HepG2 (cell line): ENCODE measurements around the gene METRN. TPM values are rescaled to one million over a fixed set of nuclear protein-coding genes. Genes with fewer than 3 reads are reported as not detected.
"Not testable (repeated sequence)": the region's sequence is repeated elsewhere in the genome, so short reads cannot be mapped to it uniquely, and the experiment has no call there.

ENCODE experiments used
- EP300 ChIP-seq, 3 experiments: sonication (generic) in 1 of 3; formaldehyde crosslinking in 1 of 3; IDR thresholded peaks; 2 replicates each; pipeline versions ENCODE4 v1.5.1 to v1.6.1; 2011 to 2020; ENCODE audit warnings: low read depth in 2 of 3, low read length in 2 of 3, borderline replicate concordance in 1 of 3, improper control_type of control experiment in 1 of 3, mild to moderate bottlenecking in 1 of 3, missing genetic modification reagents in 1 of 3, moderate library complexity in 1 of 3
- FOXA1 ChIP-seq, 2 experiments: fragments of 450-650 bp in 1 of 2; sonication (generic) in 1 of 2; formaldehyde crosslinking in 1 of 2; IDR thresholded peaks; 2 replicates each; pipeline versions ENCODE4 v1.4.0 to v1.6.1; 2016 to 2020; ENCODE audit warnings: missing genetic modification reagents in 1 of 2
- FOXP1 ChIP-seq, 2 experiments: fragments of 450-650 bp in 1 of 2; IDR thresholded peaks; 2 replicates each; pipeline ENCODE4 v1.6.1; 2017 to 2018; ENCODE audit warnings: antibody characterized with exemption in 1 of 2
- HDAC1 ChIP-seq: sonication (generic); formaldehyde crosslinking; IDR thresholded peaks from 2 replicates; pipeline ENCODE4 v1.5.1; 2020; ENCODE audit warnings: mild to moderate bottlenecking, missing genetic modification reagents
- JUND ChIP-seq: sonication (generic); formaldehyde crosslinking; IDR thresholded peaks from 2 replicates; pipeline ENCODE4 v1.8.0; 2022; ENCODE audit warnings: mild to moderate bottlenecking, missing genetic modification reagents
- KLF16 ChIP-seq, 2 experiments: sonication (generic) in 1 of 2; formaldehyde crosslinking in 1 of 2; IDR thresholded peaks; 2 replicates each; pipeline versions ENCODE4 v1.6.1 to v1.8.0; 2016 to 2023; ENCODE audit warnings: missing genetic modification reagents in 2 of 2, missing compliant biosample characterization in 1 of 2
- RXRB ChIP-seq: IDR thresholded peaks from 2 replicates; pipeline ENCODE4 v1.6.1; 2016; ENCODE audit warnings: borderline replicate concordance, missing genetic modification reagents, missing compliant biosample characterization
- SOX6 ChIP-seq, 2 experiments: fragments of 450-650 bp in 1 of 2; sonication (generic) in 1 of 2; formaldehyde crosslinking in 1 of 2; IDR thresholded peaks; 2 replicates each; pipeline versions ENCODE4 v1.4.0 to v1.6.1; 2017 to 2020; ENCODE audit warnings: antibody characterized with exemption in 1 of 2, mild to moderate bottlenecking in 1 of 2, missing genetic modification reagents in 1 of 2
- TEAD3 ChIP-seq: optimal IDR thresholded peaks from 2 replicates; pipeline ENCODE3; 2016; ENCODE audit warnings: borderline replicate concordance
- THAP9 ChIP-seq: sonication (generic); formaldehyde crosslinking; IDR thresholded peaks from 2 replicates; pipeline ENCODE4; 2020; ENCODE audit warnings: missing genetic modification reagents, mild to moderate bottlenecking, borderline replicate concordance
- ZMYM2 ChIP-seq: sonication (generic); formaldehyde crosslinking; IDR thresholded peaks from 2 replicates; pipeline ENCODE4 v1.8.0; 2022; ENCODE audit warnings: mild to moderate bottlenecking, missing genetic modification reagents
- ZMYM3 ChIP-seq: sonication (generic); formaldehyde crosslinking; IDR thresholded peaks from 2 replicates; pipeline ENCODE4 v1.5.1; 2020; ENCODE audit warnings: mild to moderate bottlenecking, missing genetic modification reagents
- ZNF331 ChIP-seq: sonication (generic); formaldehyde crosslinking; IDR thresholded peaks from 2 replicates; pipeline ENCODE4 v1.4.0; 2020; ENCODE audit warnings: missing genetic modification reagents
- ZNF547 ChIP-seq: sonication (generic); formaldehyde crosslinking; IDR thresholded peaks from 2 replicates; pipeline ENCODE4 v1.5.1; 2020; ENCODE audit warnings: mild to moderate bottlenecking, missing genetic modification reagents
- ZNF7 ChIP-seq: IDR thresholded peaks from 2 replicates; pipeline ENCODE4 v1.6.1; 2016; ENCODE audit warnings: missing biosample characterization, missing genetic modification reagents
- polyA plus RNA-seq, 8 experiments: library from polyadenylated mRNA; depleted of rRNA in 3 of 8; stranded (reverse) in 7 of 8; unstranded in 1 of 8; fragments of >200 nt; fragmentation: Illumina TruSeq in 4 of 8; extraction: Trizol in 4 of 8; gene quantifications; 2 replicates each; pipeline versions ENCODE4 v1.2.1 to v1.2.3, GENCODE V29; 2011 to 2016; ENCODE audit warnings: low read depth in 4 of 8, missing spikeins in 1 of 8, mixed read lengths in 1 of 8; ENCODE audit not compliant: insufficient read depth in 1 of 8
- total RNA-seq, 5 experiments: library from RNA; depleted of rRNA; stranded (reverse); fragments of >200 nt; fragmentation: Illumina TruSeq; extraction: Trizol; gene quantifications; 2 replicates each; pipeline ENCODE4 v1.2.3, GENCODE V29; 2016; ENCODE audit warnings: low read depth in 1 of 5
- TF ChIP-seq, protein P1 (sequence below): sonication (generic); formaldehyde crosslinking; IDR thresholded peaks from 2 replicates; pipeline ENCODE4 v1.4.0; 2020; ENCODE audit warnings: missing genetic modification reagents

Gene METRN
- total and polyA plus RNA-seq, 2 of the 13 experiments (the other 11 are each of a cell fraction or from before 2014, with no cell fraction given): 25.5 to 46.1 TPM

GRCh38 chr16:712740-713250 lies 2.1 kb upstream of the METRN start (continued):
- 0 out of 4 replicates have a peak, but pooled peaks of 1 of the 2 experiments have one; percentile 21 for TF ChIP-seq EP300 (IDR thresholded peaks at IDR 0.05; ENCODE audit: low read depth in 2 of 2, low read length in 2 of 2)
- peak; percentile 31; the same call in 1 of the 2 replicates for TF ChIP-seq EP300 (CRISPR knock-in tag; IDR thresholded peaks at IDR 0.05; ENCODE audit: borderline replicate concordance)
- not testable (repeated sequence) for TF ChIP-seq FOXA1, SOX6, FOXP1 (IDR thresholded peaks at IDR 0.05)
- TF ChIP-seq FOXA1 (CRISPR knock-in tag; IDR thresholded peaks at IDR 0.05): peak; percentile 3; the same call in 1 of the 2 replicates
- peak; percentile 77 for TF ChIP-seq ZMYM3 (CRISPR knock-in tag)
- TF ChIP-seq KLF16 (CRISPR knock-in tag; IDR thresholded peaks at IDR 0.05): peak in 1 of 2 experiments; percentile 65; a peak in 2 of 4 replicates
- peak; percentile 45; the same call in 1 of the 2 replicates for TF ChIP-seq HDAC1
- TF ChIP-seq ZNF331 (CRISPR knock-in tag): 0 out of 2 replicates have a peak, but pooled peaks have one; percentile 12
- TF ChIP-seq, protein P1, sequence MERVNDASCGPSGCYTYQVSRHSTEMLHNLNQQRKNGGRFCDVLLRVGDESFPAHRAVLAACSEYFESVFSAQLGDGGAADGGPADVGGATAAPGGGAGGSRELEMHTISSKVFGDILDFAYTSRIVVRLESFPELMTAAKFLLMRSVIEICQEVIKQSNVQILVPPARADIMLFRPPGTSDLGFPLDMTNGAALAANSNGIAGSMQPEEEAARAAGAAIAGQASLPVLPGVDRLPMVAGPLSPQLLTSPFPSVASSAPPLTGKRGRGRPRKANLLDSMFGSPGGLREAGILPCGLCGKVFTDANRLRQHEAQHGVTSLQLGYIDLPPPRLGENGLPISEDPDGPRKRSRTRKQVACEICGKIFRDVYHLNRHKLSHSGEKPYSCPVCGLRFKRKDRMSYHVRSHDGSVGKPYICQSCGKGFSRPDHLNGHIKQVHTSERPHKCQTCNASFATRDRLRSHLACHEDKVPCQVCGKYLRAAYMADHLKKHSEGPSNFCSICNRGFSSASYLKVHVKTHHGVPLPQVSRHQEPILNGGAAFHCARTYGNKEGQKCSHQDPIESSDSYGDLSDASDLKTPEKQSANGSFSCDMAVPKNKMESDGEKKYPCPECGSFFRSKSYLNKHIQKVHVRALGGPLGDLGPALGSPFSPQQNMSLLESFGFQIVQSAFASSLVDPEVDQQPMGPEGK: 0 out of 2 replicates have a peak, but pooled peaks have one; percentile 46
- 0 out of 2 replicates have a peak, but pooled peaks have one; percentile 26 for TF ChIP-seq ZNF547 (CRISPR knock-in tag)
- TF ChIP-seq SOX6 (CRISPR knock-in tag; IDR thresholded peaks at IDR 0.05): peak; percentile 45; the same call in 1 of the 2 replicates
- TF ChIP-seq THAP9 (CRISPR knock-in tag): peak; percentile 50; the same call in 1 of the 2 replicates
- TF ChIP-seq TEAD3: peak; percentile 88
- TF ChIP-seq FOXP1 (CRISPR knock-in tag; IDR thresholded peaks at IDR 0.05): 0 out of 2 replicates have a peak, but pooled peaks have one; percentile 13
- TF ChIP-seq ZMYM2: peak; percentile 89
- TF ChIP-seq ZNF7 (CRISPR knock-in tag): peak; percentile 35; the same call in 1 of the 2 replicates
- 0 out of 2 replicates have a peak, but pooled peaks have one; percentile 51 for TF ChIP-seq JUND
- TF ChIP-seq RXRB (CRISPR knock-in tag): peak; percentile 27; the same call in 1 of the 2 replicates
- TF ChIP-seq, all 625 proteins: peak for 77; not testable (repeated sequence) for 548
